NCI-H2107 treated with DMSO at 0.1 percent for 48 hours (cell line): ENCODE results near the gene GAB2.

ENCODE experiments used
- DNase-seq: peaks from one replicate; lab custom pipeline; 2025; ENCODE audit not compliant: unreplicated experiment; lab: John Stamatoyannopoulos, UW

GAB2 gene

DNA sequence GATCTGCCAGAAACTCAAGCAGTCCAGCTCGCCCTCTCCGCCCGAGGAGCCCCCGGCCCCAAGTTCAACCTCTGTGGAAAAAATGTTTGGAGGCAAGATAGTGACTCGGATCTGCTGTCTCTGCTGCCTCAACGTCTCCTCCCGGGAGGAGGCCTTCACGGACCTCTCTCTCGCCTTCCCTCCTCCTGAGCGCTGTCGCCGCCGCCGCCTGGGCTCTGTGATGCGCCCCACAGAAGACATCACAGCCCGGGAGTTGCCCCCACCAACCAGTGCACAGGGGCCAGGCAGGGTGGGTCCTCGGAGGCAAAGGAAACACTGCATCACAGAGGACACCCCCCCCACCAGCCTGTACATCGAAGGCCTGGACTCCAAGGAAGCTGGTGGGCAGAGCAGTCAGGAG, 208.1 kb downstream of the GAB2 start:
- no peak for DNase-seq

- DNase-seq, result no peak
Observed at GRCh38 chr11:78208257-78209165, 209.1 kb downstream of the GAB2 start.

DNA sequence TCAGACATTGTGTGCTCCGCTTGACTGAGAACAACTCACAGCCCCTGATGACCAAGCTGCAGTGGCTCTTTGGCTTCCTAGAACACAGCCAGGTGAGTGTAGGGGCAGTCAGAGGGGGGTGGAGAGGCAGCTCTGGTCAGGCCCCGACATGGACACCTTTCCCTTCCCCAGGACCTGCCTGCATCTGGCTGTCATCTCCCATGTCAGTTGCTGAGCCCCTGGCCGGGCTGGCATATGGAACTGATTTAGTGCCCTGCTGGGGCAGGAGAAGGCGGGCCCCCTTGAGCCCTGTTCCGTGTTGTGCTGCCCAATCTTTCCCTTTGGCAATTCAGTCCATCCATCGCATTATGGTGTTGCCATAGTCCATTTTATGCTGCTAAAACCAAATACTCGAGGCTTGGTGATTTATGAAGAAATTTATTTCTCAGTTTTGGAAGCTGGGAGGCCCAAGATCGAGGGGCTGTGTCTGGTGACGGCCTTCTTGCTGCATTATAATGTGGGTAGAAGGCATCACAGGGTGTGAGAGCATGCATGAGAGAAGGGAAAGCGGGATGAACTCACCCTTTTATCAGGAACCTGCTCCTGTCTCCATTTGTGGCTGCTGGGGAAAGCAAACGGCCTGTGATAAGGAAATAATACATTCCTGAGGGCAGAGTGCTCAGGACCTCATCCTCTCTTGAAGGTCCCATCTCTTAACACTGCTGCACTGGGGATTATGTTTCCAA, 209.9 kb downstream of the GAB2 start:
- no peak for DNase-seq

DNA sequence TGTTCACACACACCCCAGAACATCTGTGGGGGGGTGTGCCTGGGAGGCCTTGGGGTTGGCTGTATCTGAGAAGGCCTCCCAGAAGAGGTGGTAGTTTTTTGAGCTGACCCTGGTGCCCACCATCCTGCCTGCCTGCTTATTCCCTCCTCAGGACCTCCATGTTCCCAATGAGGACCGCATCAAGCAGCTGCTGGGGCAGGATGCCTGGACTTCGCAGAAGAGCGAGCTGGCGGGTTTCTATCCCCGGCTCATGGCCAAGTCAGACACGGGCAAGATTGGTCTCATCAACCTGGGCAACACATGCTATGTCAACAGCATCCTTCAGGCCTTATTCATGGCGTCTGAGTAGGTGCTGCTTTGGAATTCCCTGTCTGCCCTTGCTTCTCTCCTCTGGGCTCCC, 211.9 kb downstream of the GAB2 start:
- DNase-seq, result no peak

DNA sequence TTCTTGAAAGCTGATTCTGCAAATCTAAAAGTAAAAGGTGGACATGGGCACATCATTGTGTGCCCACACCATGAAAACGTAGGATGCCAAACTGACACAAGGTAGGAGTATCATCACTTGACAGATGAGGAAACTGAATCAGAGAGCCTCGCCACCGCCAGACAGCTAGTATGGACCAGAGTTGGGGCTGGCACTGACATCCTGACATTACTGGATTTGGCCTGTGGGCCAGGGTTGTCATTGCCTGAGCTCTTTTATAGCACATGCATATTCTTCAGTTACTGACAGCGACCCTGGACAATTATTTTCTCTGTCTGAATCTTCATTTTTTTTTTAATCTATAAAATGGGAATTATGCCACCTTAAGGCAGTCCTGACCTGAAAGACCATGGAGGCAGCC, 212.4 kb downstream of the GAB2 start:
- no peak for DNase-seq

- no peak for DNase-seq
Observed at GRCh38 chr11:78203184-78203583, 214.4 kb downstream of the GAB2 start.

GRCh38 chr11:78202733-78203167, 214.9 kb downstream of the GAB2 start:
- no peak for DNase-seq

GRCh38 chr11:78201096-78201818, 216.4 kb downstream of the GAB2 start:
- DNase-seq, result no peak

GRCh38 chr11:78200553-78200952, 217.1 kb downstream of the GAB2 start:
- no peak for DNase-seq

GRCh38 chr11:78200061-78200460, 217.6 kb downstream of the GAB2 start:
- no peak for DNase-seq

- no peak for DNase-seq
Observed at GRCh38 chr11:78199653-78200015, 218.0 kb downstream of the GAB2 start.

- DNase-seq, result no peak
Observed at GRCh38 chr11:78199015-78199652, 218.5 kb downstream of the GAB2 start.

DNA sequence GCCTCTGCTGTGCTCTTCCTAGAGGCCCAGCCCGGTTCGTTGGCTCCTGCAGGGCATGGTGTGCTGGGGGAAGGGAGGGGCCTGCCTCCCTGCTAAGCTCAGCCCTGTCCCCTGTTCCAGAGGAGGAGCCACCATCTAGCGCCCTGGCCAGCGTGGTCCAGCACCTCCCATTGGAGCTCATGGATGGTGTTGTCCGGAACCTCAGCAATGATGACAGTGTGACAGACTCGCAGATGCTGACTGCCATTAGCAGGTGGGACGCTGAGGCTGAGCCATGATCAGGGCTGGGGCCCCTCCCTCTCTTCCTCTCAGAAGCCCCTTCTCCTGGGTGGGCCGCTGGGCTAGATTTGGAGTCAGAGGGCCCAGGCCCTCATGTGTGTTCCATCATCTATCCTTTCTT, 219.8 kb downstream of the GAB2 start:
- no peak for DNase-seq

DNA sequence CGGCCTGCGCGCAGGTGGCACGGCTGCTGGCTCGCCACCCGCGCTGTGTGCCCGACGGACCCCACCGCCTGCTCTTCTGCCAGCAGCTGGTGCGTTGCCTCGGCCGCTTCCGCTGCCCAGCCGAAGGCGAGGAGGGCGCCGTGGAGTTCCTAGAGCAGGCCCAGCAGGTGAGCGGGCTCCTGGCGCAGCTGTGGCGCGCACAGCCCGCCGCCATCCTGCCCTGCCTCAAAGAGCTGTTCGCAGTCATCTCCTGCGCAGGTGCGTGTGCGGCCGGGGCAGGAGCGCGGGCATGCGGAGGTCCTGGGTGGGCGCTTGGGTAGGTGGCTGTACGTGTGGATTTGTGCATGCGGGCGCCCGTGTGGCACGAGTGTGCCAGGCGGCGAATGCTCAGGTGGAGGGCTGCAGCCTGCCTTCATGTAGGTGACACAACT, 220.9 kb downstream of the GAB2 start:
- no peak for DNase-seq

- DNase-seq, result no peak
Observed at GRCh38 chr11:78195917-78196560, 221.6 kb downstream of the GAB2 start.

DNA sequence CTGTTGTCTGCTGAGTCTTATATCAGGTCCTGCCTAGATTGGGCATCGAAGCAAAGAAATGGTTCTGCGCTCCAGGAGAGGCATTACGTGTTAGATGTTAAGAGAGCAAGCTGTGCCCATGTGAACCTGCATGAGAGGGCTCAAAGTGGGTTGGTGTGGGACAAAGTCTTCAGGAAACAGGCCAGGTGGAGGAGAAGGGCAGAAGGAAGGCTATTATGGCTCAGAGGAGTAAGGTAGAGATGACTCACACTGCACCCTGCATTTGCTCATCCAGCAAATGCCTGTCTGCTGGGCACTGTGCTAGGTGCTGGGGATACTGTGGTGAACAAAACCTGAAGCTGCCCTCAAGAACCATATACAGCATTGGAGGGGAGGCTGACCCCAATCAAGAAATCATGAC, 223.1 kb downstream of the GAB2 start:
- no peak for DNase-seq

DNA sequence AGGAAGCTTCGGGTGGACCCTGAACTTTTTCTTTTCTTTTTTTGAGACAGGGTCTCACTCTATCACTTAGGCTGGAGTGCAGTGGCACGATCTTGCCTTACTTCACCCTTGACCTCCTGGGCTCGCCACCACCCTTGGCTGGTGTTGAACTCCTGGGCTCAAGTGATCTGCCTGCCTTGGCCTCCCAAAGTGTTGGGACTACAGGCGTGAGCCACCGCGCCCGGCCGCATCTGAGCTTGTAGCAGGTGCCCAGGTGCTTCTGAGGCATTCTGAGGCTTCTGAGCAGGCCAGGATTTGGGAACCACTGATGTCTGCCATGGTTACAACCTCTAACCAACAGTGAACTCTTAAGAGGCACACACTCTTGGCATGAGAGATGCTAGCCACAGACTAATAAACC, 223.8 kb downstream of the GAB2 start:
- DNase-seq, result no peak

DNA sequence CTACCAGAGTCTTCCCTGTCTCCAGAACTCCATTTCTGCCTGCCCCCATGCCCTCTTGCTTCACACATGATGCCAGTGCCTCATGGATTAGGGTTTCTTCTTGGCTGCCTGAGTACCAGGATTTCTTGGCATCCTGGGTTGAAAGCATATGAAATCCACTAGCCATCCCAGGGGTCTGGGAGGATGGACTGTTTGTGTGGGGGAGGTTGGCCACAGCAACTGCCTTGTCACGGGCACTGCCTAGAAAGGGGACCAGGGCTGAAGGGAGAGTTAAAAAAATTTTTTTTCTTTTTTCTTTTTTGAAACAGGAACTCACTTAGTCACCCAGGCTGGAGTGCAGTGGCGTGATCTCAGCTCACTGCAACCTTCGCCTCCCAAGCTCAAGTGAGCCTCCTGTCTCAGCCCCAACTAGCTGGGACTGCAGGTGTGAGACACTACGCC, 224.7 kb downstream of the GAB2 start:
- no peak for DNase-seq

GRCh38 chr11:78192223-78192719, 225.3 kb downstream of the GAB2 start:
- no peak for DNase-seq

DNA sequence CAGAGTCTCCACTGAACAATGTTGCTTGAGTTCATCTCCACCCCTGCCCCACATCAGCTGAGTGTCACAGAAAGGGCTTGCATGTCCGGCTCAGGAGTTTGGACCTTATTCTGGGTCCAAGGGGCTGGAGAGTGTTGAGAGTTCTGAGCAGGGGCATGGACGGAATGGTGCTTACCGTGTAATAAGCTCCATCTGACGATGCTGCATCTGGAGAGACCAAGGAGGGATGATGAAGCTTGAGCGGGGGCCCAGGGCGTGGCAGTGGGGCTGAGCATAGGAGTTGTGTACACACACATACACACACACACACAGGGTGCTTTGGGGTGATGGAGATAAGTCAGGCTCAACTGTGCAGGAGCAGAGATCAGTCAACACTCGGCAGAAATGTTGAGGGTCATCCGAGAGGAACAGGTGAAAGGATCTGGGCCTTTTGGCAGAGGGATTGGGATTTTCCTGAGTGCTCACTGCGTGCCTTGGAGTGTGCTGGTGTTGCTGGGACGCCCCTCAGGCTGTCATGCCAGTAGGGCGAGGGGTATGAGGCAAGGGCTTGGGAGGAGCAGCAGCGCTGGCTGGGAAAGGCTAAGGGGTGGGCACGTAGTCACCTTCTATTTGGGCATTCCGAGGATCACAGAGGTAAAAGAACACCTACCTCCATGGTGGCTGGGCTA, 226.6 kb downstream of the GAB2 start:
- DNase-seq, result no peak
